Measurements from ENCODE around the gene BRI3BP. TPM values are rescaled to one million over a fixed set of nuclear protein-coding genes. Genes with fewer than 3 reads are reported as not detected.

The BRI3BP gene
- total RNA-seq, 4 donors from 2014 or later, result 3.8 to 11.1 (median 7.7) TPM

DNA sequence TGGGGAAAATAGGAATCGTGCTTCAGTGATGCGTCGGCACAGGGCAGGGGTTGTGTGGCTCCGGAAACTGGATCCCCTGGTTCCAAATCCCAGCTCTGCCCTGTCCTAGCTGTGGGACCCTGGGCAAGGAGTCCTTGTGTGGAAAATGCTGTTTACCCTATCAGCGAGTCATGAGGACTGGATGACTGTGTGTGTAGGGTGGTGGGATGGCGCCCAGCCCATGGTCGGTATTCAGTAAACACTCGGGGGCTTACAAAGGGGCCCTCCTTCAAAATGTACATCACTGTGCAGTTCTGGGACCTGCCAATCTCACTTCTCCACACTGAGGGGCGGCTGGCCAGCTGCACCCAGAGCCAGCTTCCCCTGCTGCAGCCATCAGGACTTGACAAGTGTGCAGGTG, 24.4 kb downstream of the BRI3BP start:
- H3K27ac ChIP-seq, result no peak overlapping the region
- TF ChIP-seq, protein P1, sequence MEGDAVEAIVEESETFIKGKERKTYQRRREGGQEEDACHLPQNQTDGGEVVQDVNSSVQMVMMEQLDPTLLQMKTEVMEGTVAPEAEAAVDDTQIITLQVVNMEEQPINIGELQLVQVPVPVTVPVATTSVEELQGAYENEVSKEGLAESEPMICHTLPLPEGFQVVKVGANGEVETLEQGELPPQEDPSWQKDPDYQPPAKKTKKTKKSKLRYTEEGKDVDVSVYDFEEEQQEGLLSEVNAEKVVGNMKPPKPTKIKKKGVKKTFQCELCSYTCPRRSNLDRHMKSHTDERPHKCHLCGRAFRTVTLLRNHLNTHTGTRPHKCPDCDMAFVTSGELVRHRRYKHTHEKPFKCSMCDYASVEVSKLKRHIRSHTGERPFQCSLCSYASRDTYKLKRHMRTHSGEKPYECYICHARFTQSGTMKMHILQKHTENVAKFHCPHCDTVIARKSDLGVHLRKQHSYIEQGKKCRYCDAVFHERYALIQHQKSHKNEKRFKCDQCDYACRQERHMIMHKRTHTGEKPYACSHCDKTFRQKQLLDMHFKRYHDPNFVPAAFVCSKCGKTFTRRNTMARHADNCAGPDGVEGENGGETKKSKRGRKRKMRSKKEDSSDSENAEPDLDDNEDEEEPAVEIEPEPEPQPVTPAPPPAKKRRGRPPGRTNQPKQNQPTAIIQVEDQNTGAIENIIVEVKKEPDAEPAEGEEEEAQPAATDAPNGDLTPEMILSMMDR (IDR thresholded peaks at IDR 0.05), result no peak
- TF ChIP-seq POLR2A (IDR thresholded peaks at IDR 0.05), result no peak
- 98 to 100% methylated on average over 8 to 9 of the region's 9 CpGs for WGBS, 2 donors
- H3K36me3 ChIP-seq, result no peaks in the 10 kb centered on the region
- no peaks in the 10 kb centered on the region for H3K27me3 ChIP-seq
- intact Hi-C loops (cut with DNase I), result no loop called here
- no peak for DNase-seq
- H3K4me1 ChIP-seq, result peaks cover 0 to 6% of the 10 kb centered on the region in 2 donors
- H3K9me3 ChIP-seq, result no peaks in the 10 kb centered on the region
- no peak overlapping the region for H3K4me3 ChIP-seq (replicated peaks in 1 of 3)

DNA sequence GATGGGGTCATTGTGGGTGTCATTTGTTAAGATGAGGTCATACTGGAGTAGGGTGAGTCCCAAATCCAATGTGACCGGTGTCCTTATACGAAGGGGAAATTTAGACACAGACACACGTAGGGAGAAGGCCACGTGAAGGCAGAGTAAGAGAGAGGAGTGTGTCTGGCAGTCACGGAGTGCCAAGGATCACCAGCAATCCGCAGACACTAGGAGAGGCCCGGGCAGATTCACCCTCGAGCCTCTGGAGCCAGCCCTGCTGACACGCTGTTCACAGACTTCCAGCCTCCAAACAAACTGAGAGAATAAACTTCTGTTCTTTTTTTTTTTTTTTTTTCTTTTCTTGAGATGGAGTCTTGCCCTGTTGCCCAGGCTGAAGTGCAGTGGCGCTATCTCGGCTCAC, 24.9 kb downstream of the BRI3BP start:
- no peaks in the 10 kb centered on the region for H3K9me3 ChIP-seq
- TF ChIP-seq, protein P1 (IDR thresholded peaks at IDR 0.05), result no peak
- TF ChIP-seq POLR2A (IDR thresholded peaks at IDR 0.05), result no peak
- 95 to 98% methylated on average over 11 of the region's 11 CpGs for WGBS, 2 donors
- no peak overlapping the region for H3K4me3 ChIP-seq (replicated peaks in 1 of 3)
- no peaks in the 10 kb centered on the region for H3K36me3 ChIP-seq
- H3K4me1 ChIP-seq, result peaks cover 0 to 6% of the 10 kb centered on the region in 2 donors
- DNase-seq, result no peak
- intact Hi-C loops (cut with DNase I), result no loop called here
- no peak overlapping the region for H3K27ac ChIP-seq
- H3K27me3 ChIP-seq, result no peaks in the 10 kb centered on the region

DNA sequence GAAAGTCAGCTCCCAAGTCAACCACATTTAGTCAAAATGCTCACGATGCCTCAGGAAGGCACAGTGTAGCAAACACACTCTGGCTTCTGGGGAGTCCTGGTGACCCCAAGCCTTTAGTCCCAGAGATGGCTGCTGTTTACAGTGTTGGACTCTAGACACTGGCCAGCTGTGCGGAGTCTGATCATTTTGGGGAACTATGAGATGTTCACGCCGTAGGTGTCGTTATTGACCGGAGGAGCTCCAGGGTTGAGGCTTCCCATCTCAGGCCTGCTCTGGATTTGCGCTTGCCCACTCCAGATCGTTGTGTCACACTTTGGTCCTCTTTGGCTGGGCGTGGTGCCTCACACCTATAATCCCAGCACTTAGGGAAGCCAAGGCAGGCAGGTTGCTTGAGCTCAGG, 27.7 kb downstream of the BRI3BP start:
- H3K4me1 ChIP-seq, result no peaks in the 10 kb centered on the region
- no peaks in the 10 kb centered on the region for H3K9me3 ChIP-seq
- WGBS, 2 donors, result 94 to 98% methylated on average over 8 to 9 of the region's 9 CpGs
- no peak for TF ChIP-seq POLR2A (IDR thresholded peaks at IDR 0.05)
- TF ChIP-seq, protein P1 (IDR thresholded peaks at IDR 0.05), result no peak
- no peak for DNase-seq
- no peak overlapping the region for H3K4me3 ChIP-seq (replicated peaks in 1 of 3)
- intact Hi-C loops (cut with DNase I), result no loop called here
- no peaks in the 10 kb centered on the region for H3K36me3 ChIP-seq
- no peaks in the 10 kb centered on the region for H3K27me3 ChIP-seq
- H3K27ac ChIP-seq, result no peak overlapping the region

DNA sequence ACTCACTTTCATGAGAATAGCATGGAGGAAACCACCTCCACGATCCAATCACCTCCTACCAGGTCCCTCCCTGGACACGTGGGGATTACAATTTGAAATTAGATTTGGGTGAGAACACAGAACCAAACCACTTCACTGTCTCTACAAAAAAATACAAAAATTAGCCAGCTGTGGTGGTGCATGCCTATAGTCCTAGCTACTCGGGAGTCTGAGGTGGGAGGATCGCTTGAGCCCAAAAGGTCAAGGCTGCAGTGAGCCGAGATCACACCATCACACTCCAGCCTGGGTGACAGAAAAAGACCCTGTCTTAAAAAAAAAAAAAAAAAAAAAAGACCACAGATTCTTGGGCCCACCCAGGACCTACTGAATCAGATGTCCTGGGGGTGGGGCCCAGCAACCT, 28.3 kb downstream of the BRI3BP start:
- Histone ChIP-seq H3K4me1 (no peaks in the 10 kb centered on the region), H3K4me3 (replicated peaks in 1 of 3) (no peak overlapping the region), H3K27ac (no peak overlapping the region), H3K36me3 (no peaks in the 10 kb centered on the region), H3K9me3 (no peaks in the 10 kb centered on the region), H3K27me3 (no peaks in the 10 kb centered on the region)
- 77 to 82% methylated on average over 5 of the region's 5 CpGs for WGBS, 2 donors
- TF ChIP-seq POLR2A (IDR thresholded peaks at IDR 0.05), result no peak
- TF ChIP-seq, protein P1 (IDR thresholded peaks at IDR 0.05), result no peak
- intact Hi-C loops (cut with DNase I), result no loop called here
- no peak for DNase-seq

DNA sequence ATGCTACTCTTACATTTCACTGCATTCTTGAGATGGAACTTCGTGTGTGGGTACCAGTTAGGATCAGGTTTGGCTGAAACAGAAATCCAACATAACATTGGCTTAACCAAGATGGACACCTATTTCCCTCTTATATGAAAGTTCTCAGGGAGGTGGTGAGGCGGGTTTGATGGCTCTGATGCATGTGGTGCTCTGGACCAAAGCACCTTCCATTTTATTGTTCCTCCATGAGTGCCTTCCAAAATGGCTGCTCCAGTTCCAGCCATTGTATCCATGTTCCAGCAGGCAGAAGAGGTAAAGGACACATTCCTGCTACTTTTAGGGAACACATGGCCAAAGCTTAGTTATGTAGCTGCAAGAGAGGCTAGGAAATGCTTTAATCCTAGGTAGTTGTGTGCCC, 29.6 kb downstream of the BRI3BP start:
- H3K36me3 ChIP-seq, result no peaks in the 10 kb centered on the region
- no peaks in the 10 kb centered on the region for H3K9me3 ChIP-seq

More for the DNA sequence above, 29.6 kb downstream of the BRI3BP start:
- TF ChIP-seq, protein P1 (IDR thresholded peaks at IDR 0.05), result no peak
- Histone ChIP-seq H3K4me3 (replicated peaks in 1 of 3) (no peak overlapping the region), H3K27ac (no peak overlapping the region), H3K4me1 (no peaks in the 10 kb centered on the region), H3K27me3 (no peaks in the 10 kb centered on the region)
- DNase-seq, result no peak
- WGBS, 2 donors, result 99 to 100% methylated on average over 2 of the region's 2 CpGs
- intact Hi-C loops (cut with DNase I), result no loop called here

Measured in thyroid gland (tissue), 4 donors.